ENCODE measurements around the gene MYEF2. TPM values are rescaled to one million over a fixed set of nuclear protein-coding genes. Genes with fewer than 3 reads are reported as not detected.

The MYEF2 gene
- total RNA-seq, 1 donor from 2014 or later: 10.6 TPM

DNA sequence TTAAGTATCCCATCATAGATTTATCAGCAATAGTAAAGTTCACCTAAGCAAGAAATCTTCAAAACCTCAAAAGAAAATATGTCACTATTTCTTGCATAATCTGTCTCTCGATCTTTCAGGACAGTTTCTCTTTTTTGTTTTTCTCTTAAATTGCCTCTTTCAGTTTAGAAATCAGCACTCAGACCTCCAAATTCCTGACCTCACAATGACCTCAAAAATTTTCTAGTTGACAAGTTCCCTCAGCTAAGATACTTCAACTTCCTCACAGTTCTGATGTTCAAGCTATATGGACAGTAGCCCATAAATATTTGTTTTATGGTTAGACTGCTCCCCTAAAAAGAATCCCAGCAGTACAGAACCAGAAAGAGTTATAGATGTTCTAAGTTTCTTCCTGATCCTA, 33.2 kb downstream of the MYEF2 start:
- no peak for DNase-seq

DNA sequence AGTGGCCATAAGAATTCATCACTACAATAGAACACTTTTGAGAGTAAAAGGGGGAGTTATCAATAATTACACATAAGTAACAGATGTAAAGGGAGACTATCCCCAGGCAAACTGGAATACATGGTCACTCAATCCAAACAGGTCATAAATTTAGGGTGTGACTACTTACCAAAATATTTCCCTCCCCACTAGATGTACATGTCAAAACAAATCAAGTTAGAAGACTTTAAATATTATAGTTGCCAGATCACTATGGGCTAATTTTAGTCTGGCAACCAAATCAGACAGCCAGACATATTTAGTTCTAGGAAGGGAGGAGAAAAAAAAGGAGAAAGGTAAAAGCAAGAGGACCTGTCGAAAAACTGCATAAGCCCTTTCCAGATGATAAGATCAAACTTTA, 34.2 kb downstream of the MYEF2 start:
- DNase-seq: no peak

DNA sequence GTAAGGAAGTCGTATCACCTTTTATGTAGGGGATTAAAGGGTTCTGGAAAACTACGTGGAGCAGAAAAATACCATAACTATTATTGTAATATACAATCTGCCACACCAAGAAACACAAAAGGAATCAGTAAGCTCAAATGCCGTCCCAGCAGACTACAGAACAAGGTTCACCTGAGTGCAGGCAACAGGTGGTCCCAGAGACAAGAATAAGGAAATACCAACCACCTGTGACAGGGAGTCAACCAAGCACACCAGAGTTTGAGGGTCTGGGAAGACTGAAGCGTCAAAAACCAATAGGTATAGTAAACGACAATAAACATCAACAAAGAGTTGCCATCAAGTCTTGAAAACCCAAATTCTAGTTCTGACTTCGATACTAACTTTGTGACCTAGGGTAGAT, 45.2 kb downstream of the MYEF2 start:
- no peak for DNase-seq

DNA sequence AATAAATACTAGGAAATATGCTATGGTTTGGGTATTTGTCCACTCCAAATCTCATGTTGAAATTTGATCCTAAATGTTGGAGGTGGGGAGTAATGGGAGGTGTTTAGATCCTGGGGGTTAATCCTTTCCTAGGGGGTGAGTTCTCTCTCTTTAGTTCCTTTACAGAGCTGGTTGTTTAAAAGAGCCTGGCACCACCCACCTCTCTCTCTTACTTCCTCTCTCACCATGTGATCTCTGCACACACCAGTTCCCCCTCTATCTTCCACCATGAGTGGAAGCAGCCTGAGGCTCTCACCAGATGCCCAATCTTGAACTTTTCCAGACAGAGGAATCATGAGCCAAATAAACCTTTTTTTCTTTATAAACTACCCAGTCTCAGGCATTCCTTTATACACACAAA, 46.8 kb downstream of the MYEF2 start:
- DNase-seq: no peak

DNA sequence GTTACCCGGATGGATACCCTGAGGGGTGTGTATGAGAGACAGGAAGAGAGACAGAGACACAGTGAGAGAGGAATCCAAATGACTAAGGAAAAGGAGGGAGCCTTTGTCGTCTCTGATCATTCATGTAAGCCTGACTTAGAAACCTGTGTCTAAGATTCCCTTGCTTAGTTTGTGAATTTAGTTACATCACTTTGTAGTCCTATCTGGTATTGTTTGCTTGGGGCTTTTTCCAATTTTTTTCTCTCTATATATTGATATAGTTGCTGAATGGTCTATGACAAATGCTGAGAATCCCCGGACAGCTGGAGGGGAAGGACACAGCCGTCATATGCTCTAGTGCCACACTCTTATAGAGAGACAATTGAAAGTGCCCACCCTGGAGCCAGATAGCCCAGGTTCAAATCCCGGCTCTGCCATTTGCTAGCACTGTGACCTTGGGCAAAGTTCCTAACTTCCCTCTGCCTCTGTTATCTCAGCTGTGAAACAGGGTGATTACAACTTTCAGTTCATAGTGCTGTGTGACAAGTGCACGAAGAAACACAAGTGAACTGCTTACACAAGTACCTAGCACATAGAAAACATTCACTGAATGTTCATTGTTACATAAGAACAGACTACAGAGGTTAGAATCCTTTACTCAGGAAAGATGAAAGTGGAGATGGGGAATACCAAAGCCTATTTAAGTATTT, 51.3 kb downstream of the MYEF2 start:
- no peak for DNase-seq

DNA sequence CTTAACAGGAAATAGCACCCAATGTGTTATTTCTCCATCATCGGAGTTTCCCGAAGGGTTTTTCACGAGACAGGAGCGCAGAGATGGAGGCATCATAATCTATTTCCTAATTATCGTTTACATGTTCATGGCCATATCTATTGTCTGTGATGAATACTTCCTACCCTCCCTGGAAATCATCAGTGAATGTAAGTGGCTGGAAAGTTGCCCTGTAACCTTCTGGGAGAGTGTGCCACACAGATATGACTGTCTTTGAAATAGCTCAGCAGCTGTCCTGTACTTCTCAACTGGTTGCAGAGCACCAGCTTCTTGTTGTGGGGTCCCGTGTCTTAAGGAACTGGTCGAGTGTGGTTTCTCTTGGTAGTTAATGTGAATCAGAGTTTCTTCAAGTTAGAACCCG, 56.2 kb downstream of the MYEF2 start:
- no peak for DNase-seq

DNA sequence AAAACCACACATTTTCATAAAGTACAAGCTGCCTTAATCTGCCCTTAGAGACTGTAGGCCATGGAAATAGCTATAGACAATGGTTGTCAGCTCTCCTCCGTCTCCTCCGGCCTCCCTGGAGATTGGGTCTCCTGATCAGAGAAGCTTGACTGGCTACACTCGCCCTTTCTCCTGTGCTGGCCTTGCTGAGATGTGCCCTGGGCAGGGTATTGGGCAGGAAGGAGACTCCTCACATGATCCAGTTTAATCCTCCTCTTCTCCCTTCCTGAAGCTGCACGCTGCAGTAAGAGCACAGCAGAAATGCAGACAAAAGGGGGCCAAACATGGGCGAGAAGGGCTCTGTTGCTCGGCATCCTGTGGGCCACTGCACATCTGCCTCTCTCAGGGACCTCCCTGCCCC, 57.4 kb downstream of the MYEF2 start, which contains the start of gene SLC24A5:
Gene SLC24A5, plus strand, starts transcription at position 246 of the 400 bp plus-strand sequence. Its CDS starts 55 bp downstream, at position 301.
- DNase-seq: no peak

DNA sequence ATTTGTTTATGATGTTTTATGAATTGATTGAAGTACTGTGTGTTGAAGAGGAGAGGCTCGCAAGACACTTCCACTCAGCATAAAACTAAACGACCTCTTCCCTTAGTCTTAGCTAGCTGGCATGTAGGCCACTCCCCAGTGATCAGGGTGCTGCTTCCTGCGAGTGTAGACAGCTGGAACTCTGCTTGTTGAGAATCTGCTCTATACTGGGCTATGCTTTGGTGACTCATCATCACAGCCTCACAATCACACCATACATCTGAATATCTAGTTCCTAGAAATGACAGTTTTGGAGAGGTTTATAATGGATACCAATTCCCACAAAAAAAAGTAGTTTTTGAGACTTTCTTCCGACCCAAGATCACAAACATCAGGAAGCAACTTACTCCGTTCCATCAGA, 58.8 kb downstream of the MYEF2 start:
- no peak for DNase-seq

DNA sequence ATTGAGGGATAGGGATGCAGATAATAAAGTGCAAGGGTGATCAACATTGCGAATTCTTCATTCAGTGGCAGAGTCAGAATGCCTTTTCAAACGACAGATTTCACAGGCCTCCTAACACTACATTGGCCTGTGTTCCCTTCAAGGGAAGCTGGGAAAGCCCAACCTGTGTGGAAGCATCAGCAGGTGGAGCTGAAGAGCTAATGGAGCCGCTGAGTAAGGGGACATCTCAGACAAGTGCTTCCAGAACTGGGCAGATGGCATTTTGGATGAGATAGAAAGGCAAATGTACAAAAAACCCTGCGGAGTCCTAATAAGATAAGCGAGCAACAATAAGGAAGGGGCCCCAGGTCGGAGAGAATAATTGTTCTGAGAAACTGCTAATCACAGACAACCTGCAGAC, 65.9 kb downstream of the MYEF2 start:
- peak; percentile 24 for DNase-seq

DNA sequence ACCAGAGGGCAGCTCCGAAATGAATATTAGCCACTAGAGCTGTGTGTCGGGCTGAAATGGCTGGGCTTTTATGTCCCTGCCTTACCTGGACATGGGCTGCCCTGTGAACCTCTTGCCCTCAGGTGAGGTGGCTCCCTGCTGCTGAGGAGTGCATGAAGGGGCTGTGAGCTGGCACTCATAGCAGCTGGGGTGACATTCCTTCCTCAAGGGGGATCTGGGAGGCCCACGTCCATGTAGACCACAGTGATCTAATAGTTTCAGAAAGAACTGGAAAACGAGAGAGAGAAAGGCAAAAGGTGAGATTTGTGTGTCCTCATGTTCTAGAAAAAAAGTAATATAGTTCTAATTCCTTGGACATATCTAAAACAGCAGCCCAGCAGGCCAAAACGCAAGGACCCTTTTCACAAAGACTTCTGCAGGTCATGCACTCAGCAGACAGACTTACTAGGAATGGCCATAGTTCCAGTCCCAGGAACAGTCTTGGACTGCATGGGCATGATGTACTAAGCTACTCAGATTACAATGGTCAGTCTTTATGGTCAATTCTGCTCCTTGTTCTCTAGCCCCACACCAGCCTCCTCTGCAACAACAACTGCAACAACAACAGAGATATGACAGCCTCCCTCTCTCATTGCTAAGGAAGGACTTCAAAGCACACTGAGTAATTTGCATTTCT, 68.1 kb downstream of the MYEF2 start:
- no peak for DNase-seq

DNA sequence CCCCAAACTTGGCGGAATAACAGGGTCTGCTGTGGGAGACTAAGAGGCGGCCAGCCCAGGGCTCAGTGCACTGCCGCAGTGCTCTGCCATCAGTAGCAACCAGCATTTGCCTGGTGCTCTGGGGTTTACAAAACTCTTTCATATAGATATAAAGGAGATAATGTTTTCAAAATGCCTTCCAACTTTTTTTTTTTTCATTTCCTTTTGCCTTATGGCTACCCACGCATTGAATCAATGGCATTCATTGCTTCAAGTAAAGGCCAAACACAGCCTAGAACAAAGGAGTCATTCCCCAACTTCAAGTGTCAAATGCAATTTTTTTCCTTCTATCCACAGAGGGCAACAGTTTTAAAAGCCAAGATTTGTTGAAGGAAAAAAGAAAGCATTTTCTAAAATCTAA, 68.9 kb downstream of the MYEF2 start:
- DNase-seq: no peak

DNA sequence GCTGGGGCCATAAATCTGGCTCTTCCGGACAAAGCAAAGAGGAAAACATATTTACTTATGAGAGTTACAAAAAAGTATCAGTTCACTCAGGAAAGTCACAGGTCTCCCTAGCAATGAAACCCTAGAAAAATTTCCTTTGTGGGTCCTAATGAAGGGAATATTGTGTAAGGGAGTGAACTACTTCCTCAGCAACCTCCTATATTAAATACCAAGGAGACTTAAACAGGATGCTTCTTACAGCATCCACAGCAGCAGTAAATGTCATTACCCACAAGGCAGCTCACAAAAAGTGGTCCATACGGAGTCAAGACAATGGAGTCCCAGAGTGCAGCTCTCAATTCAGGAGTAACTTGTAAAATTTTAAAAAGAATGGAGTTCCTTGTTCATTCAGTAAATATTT, 72.2 kb downstream of the MYEF2 start:
- DNase-seq: no peak

DNA sequence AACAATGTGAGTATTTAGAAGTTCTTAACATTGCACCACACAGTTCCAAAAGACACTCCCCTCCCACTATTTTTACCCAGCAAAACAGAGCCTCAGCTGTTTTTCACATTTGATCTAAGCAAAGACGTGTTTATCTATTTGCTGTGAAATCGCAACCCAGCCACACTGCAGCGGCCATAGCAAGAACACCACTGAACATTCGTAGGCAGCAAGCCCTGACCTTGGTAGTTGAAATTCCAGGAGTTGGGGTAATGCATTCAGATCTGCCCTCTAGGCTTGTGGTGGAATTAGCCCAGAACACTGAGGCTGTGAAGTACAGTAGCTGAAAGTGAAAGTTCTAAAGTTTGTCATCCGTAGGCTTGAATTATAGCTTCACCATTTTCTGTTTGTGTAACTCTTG, 74.4 kb downstream of the MYEF2 start:
- no peak for DNase-seq

DNA sequence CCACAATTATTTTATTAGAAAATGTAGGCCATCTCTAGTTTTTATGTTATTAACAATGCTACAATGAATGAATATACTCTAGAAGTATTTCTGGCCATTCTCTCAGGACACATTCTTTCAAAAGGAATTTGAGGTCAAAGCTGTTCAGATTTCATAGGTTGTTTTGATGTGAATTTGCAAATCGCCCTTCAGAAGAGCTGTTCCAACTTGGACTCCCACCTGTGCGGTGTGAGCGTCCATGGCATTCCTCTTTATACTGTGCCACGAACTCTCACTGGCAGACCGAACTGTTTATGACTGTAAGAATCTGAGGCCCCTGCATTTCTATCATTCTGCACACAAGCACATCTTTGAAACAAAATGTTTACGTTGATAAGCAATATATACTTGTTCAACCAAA, 75.9 kb downstream of the MYEF2 start:
- DNase-seq: no peak

DNA sequence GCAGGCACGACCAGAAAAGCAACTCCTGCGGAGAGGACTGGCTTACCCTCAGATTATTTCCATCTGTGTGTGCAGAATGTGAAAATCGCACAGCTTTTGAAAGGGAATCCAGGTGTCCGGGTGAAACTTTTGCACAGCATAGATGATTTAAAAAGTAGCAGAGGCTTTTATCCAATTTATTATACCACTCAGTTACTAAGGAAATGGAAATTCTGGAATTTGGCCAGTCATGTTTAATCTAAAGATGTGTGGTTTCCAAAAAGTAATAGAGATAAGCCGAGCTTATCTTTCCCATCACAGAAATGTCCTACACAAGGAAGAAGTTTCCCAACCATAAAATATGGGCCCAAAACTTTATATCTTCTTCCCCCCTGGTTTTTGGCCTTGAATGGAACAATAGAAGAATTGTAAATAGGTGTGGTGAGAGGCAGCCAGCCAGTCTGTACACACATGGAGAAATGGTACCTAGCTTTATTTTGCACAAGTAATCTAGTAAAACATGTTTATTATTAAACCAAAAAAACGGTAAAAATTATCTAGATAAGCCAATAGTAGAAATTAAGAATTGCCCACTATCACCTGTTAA, 76.6 kb downstream of the MYEF2 start:
- no peak for DNase-seq

DNA sequence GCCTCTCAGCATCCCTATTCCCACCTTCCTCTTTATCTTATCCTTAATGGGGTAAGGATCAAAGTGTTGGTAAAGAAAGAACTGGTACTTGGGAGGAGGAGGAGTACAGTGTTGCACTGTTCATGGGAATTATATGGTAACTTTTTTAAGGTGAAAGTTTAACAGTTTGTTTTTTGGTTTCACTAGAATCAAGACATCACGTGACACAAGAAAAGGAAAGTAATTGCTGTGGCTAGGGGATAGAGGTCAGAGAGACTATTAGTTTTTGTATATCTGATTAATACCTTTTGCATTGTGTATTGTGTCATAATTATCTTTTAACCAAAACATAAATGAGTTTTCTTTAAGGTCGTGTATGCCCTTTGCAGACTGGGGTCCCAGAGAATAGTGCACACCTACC, 80.8 kb downstream of the MYEF2 start:
- no peak for DNase-seq

DNA sequence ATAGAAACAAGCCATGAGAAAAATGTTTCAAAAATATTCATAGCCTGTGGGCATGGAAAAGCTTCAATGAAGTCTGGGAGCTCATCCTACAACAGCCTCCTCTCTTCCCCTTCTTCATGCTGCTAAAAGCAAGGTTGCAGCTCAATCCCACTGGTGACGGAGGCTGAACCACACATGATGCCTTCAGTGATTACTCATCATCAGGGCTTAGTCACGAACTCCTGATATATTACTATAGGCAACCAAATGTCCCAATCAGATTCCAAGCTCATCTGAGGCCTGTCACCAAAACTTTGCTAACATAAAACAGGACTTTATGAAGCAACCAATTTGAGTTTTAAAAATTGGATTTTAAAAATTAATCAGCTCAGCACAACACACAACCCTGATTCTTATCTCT, 81.3 kb downstream of the MYEF2 start:
- DNase-seq: no peak

DNA sequence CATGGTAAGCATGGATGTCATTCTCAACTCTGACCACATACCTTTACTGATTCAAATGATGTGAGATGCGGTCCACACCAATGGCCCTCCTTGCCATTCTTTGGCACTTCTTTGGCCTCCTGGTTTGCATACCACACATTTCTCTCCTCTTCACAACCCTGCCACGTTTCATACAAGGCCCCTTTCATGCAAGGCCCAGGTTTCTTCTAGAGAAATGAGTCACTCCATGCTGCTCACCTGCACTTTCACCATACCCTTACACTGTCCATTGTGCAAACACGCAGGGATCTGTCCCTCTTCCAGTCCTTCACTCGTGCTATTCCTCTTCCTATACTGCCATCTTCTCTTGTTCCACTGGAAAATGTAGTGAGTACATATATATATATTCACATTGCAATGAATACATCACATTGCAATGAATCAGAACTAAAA, 81.7 kb downstream of the MYEF2 start:
- DNase-seq: no peak

DNA sequence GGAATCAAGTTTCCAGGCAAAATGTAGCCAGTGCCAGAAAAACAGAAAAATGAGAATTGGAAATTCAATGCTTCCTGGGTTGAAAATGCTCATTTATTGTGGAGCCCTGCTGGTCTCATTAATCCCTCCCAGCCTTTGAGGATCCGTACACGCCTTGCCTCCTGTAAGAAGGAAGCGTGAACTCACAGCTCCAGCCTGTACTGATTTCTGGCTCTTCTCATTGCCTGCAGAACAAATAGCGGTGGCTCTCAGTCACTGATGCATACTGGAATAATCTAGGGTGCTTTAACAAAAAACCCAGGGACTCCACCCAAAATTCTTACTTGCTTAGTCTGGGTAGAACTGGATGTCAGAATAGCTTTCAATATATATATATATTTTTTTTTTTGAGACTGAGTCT, 86.6 kb downstream of the MYEF2 start:
- DNase-seq: no peak

DNA sequence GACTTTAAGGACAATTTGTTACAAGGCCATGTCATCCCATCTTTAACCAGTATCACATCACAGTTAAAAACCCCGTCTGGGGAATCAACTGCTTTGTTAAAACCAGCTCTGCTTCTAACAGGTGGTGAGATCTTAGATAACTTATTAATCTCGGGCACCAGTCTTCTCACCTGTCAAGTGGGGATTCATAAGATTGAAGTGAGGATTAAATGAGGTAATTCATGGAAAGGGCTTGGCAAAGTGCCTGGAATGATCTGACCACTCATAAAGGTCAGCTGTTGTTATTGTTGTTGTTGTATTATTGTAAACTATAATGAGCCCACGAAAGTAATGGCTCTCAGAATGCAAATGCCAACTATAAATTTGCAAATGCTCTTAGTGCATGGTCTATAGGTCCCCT, 87.4 kb downstream of the MYEF2 start:
- peak; percentile 32 for DNase-seq

DNA sequence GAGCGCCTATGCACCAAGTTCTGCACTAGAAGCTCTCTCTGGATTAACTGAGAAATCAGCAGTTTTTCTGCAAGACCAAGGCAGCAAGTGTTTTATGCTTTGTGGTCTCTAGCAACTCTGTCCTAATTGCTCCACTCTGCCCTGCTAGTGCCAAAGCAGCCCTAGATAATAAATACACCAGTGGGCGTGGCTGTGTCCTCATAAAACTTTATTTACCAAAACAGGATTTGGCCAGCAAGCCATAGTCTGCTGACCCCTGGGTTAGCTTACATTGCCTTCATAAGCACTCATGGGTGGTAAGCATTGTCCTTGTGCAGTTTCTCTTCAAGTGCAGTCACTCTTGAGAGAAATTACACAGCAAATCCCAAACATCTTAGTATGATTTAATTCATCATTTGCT, 88.0 kb downstream of the MYEF2 start:
- DNase-seq: no peak

DNA sequence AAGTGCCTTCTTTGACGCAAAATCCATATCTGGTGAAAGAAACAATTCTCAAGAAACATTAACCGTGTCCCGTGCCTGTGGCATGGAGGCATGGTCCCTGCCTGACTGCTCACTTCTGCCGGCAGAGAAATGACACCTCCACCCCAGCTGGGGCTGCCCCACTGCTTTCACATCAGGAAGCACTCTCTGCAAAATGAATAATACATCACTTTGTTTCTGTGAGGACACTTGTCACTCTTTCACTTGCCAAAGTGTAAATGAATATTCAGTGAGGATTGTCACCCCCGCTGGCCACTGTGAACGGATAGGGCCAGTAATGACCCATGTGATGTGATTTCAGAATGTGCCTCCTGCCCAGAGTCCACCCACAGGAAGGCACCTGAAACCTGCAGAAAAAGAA, 88.4 kb downstream of the MYEF2 start:
- no peak for DNase-seq

DNA sequence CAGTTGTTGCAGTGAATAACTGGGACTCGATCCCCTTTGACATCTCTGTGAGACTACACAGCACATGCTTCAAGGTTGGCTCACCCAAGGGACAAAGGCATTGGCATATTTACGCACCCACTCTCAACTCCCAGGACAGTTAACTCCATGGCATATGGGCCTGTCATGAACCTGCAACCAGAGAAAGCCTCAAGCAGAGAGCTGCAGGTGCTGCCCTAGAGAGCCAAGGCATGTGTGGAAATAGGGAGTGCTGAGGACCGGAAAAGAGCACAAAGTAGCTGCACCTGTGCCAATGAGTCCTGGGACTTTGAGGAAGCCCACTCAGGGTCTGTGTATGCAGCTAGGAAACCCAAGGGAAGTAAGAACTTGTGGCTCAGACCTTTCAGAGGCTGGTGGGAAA, 90.3 kb downstream of the MYEF2 start:
- no peak for DNase-seq

DNA sequence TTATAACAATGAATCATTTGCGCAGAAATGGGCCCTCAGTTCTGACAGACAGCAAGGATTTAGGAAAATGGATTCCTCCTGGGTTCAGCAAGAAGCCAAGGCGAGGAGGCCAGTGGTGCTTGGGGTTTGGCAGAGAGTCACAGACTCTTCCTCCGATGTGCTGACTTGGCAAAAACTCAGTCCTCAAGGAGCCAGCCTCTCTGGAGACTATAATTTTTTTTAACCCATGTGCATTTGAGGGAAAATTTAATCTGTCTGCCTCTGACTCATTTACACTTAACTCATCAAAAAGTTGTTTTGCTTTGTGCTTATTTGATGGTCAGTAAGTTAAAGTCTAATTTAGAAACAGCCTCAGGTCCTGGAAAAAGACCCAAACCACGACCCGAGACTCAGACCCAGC, 91.5 kb downstream of the MYEF2 start:
- peak; percentile 65 for DNase-seq

Measured in tongue (tissue), 2 donors.